Measurements from ENCODE around the gene PRRG4. TPM values are rescaled to one million over a fixed set of nuclear protein-coding genes. Genes with fewer than 3 reads are reported as not detected.
"Not testable (repeated sequence)": the region's sequence is repeated elsewhere in the genome, so short reads cannot be mapped to it uniquely, and the experiment has no call there.

PRRG4 gene
- total RNA-seq, 1 donor from 2014 or later: 0.33 TPM

DNA sequence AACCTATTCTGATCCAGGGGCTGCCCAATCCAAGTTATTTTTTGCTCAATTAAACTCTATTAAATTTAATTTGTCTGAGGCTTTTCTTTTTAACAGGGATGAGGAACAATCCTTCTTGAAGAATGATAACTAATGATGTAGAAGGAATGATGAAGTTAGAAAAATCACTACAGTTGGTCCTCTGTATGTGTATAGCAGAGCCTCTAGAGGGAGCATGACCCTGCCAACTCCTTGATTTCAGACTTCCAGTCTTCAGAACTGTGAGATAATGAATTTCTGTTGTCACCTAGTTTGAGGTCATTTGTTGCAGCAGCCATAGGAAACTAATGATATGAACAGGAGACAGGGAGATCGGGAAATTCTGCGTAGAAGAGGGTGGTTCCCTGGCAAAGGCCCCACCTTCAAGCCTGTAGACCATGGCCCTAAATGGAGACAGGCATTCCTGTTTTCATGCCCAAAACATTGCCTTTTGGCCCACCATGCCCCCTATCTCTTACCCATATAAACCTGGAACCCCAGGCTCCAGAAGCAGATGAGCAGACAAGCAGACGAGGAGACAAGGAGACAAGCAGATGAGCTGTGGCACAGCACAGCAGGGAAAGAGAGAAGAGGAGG lies 55.1 kb downstream of the PRRG4 start:
- H3K4me1 ChIP-seq: no peaks in the 10 kb centered on the region
- H3K36me3 ChIP-seq: no peaks in the 10 kb centered on the region
- DNase-seq: no peak
- H3K27me3 ChIP-seq (ENCODE audit: low read depth): peaks cover 6% of the 10 kb centered on the region
- no peaks in the 10 kb centered on the region for H3K9me3 ChIP-seq (replicated peaks)
- H3K27ac ChIP-seq (replicated peaks): no peak overlapping the region
- TF ChIP-seq, protein P1, sequence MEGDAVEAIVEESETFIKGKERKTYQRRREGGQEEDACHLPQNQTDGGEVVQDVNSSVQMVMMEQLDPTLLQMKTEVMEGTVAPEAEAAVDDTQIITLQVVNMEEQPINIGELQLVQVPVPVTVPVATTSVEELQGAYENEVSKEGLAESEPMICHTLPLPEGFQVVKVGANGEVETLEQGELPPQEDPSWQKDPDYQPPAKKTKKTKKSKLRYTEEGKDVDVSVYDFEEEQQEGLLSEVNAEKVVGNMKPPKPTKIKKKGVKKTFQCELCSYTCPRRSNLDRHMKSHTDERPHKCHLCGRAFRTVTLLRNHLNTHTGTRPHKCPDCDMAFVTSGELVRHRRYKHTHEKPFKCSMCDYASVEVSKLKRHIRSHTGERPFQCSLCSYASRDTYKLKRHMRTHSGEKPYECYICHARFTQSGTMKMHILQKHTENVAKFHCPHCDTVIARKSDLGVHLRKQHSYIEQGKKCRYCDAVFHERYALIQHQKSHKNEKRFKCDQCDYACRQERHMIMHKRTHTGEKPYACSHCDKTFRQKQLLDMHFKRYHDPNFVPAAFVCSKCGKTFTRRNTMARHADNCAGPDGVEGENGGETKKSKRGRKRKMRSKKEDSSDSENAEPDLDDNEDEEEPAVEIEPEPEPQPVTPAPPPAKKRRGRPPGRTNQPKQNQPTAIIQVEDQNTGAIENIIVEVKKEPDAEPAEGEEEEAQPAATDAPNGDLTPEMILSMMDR (IDR thresholded peaks at IDR 0.05; ENCODE audit: borderline replicate concordance): peak; percentile 43
- intact Hi-C loops (cut with micrococcal nuclease): no loop called here
- no peak overlapping the region for H3K4me3 ChIP-seq

DNA sequence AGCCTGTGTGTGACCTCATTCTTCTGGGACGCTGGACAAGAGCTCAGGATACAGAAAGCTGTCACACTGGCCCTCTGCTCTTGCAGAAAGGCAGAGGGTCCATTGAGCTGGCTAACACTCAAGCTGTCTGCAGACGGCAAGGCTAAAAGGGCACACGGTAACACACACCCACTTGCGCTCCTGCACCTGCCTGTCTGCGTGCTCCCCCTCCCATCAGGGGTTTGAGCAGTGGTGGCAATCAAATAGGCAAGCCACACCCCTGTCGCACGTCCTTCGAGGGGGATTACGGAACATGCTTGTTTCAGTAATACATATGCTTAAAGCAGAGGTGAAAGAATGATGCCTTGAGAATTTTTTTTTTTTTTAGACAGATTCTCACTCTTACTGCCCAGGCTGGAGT lies 55.8 kb downstream of the PRRG4 start:
- intact Hi-C loops (cut with micrococcal nuclease): no loop called here
- no peaks in the 10 kb centered on the region for H3K9me3 ChIP-seq (replicated peaks)
- H3K36me3 ChIP-seq: no peaks in the 10 kb centered on the region
- peaks cover 6% of the 10 kb centered on the region for H3K27me3 ChIP-seq (ENCODE audit: low read depth)
- TF ChIP-seq, protein P1 (IDR thresholded peaks at IDR 0.05; ENCODE audit: borderline replicate concordance): no peak
- H3K4me3 ChIP-seq: no peak overlapping the region
- no peaks in the 10 kb centered on the region for H3K4me1 ChIP-seq
- DNase-seq: no peak
- H3K27ac ChIP-seq (replicated peaks): no peak overlapping the region

DNA sequence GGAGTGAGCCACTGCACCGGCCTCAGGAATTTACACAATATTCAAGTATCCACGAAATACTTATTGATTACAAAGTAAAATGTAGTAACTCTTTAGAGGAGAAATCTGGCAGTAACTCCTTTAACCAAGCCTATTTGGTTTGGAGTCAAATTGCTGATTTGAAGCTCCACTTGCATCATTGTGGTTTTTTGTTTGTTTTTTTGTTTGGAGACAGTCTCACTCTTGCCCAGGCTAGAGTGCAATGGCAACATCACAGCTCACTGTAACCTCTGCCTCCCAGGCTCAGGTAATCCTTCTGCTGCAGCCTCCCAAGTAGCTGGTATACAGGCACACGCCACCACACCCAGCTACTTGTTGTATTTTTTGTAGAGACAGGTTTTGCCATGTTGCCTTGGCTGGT lies 56.5 kb downstream of the PRRG4 start:
- no peaks in the 10 kb centered on the region for H3K4me1 ChIP-seq
- no peak for DNase-seq
- intact Hi-C loops (cut with micrococcal nuclease): no loop called here

DNA sequence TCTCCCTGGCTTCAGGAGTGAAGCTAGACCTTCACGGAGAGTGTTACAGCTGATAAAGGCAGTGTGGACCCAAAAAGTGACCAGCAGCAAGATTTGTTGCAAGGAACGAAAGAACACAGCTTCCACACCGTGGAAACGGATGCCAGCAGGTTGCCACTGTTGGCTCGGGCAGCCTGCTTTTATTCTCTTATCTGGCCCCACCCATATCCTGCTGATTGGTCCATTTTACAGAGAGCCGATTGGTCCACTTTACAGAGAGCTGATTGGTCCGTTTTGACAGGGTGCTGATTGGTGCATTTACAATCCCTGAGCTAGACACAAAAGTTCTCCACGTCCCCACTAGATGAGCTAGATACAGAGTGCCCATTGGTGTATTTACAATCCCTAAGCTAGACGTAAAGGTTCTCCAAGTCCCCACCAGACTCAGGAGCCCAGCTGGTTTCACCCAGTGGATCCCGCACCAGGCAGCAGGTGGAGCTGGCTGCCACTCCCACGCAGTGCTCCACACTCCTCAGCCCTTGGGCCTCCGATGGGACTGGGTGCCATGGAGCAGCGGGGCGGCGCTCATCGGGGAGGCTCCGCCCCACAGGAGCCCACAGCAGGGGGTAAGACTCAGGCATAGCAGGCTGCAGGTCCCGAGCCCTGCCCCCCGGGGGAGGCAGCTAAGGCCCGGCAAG lies 58.1 kb downstream of the PRRG4 start:
- DNase-seq; intact Hi-C loops (cut with micrococcal nuclease); H3K27me3 ChIP-seq (ENCODE audit: low read depth); H3K27ac ChIP-seq (replicated peaks); H3K36me3 ChIP-seq; H3K9me3 ChIP-seq (replicated peaks); H3K4me3 ChIP-seq: not testable (repeated sequence)
- H3K4me1 ChIP-seq: peaks cover 13% of the 10 kb centered on the region

More for the DNA sequence above, 56.5 kb downstream of the PRRG4 start:
- Histone ChIP-seq H3K36me3 (no peaks in the 10 kb centered on the region), H3K4me3 (no peak overlapping the region), H3K27ac (replicated peaks) (no peak overlapping the region), H3K27me3 (ENCODE audit: low read depth) (peaks cover 5% of the 10 kb centered on the region), H3K9me3 (replicated peaks) (no peaks in the 10 kb centered on the region)
- TF ChIP-seq, protein P1 (IDR thresholded peaks at IDR 0.05; ENCODE audit: borderline replicate concordance): no peak

DNA sequence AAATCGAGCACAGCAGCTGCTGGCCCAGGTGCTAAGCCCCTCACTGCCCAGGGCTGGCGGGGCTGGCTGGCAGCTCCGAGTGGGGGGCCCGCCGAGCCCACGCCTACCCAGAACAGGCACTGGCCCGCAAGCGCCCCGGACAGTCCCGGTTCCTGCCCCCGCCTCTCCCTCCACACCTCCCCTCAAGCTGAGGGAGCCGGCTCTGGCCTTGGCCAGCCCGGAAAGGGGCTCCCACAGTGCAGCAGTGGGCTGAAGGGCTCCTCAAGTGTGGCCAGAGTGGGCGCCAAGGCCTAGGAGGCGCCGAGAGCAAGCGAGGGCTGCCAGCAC lies 58.6 kb downstream of the PRRG4 start:
- H3K27me3 ChIP-seq (ENCODE audit: low read depth); DNase-seq; intact Hi-C loops (cut with micrococcal nuclease); H3K36me3 ChIP-seq; H3K4me3 ChIP-seq; H3K27ac ChIP-seq (replicated peaks); H3K9me3 ChIP-seq (replicated peaks): not testable (repeated sequence)
- peaks cover 15% of the 10 kb centered on the region for H3K4me1 ChIP-seq

DNA sequence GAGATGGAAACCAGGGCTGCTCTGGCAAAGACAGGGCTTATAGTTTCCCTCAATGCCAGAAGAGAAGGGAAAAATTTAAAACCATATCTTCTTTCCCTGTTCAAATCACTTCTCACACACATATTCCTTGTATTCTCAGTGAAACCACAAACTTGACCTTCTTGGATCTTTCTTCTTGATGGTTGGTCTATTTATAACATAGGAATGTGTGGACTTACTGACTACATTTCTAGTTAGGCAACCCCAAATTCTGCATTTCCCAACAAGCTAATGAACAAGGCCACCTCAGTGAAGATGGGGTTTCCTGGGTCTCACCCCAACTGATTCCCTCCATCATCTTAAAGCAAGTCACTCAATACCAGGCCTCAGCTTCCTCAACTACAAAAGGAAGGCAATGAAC lies 59.1 kb downstream of the PRRG4 start:
- no peak for DNase-seq
- intact Hi-C loops (cut with micrococcal nuclease): no loop called here
- Histone ChIP-seq H3K9me3 (replicated peaks) (no peaks in the 10 kb centered on the region), H3K27me3 (ENCODE audit: low read depth) (no peaks in the 10 kb centered on the region), H3K27ac (replicated peaks) (no peak overlapping the region), H3K36me3 (no peaks in the 10 kb centered on the region), H3K4me3 (no peak overlapping the region), H3K4me1 (peaks cover 20% of the 10 kb centered on the region)
- TF ChIP-seq, protein P1 (IDR thresholded peaks at IDR 0.05; ENCODE audit: borderline replicate concordance): no peak
